ENCODE measurements around the gene GZMA. TPM values are rescaled to one million over a fixed set of nuclear protein-coding genes. Genes with fewer than 3 reads are reported as not detected.

Gene GZMA
- total RNA-seq, 4 donors from 2014 or later: not detected

DNA sequence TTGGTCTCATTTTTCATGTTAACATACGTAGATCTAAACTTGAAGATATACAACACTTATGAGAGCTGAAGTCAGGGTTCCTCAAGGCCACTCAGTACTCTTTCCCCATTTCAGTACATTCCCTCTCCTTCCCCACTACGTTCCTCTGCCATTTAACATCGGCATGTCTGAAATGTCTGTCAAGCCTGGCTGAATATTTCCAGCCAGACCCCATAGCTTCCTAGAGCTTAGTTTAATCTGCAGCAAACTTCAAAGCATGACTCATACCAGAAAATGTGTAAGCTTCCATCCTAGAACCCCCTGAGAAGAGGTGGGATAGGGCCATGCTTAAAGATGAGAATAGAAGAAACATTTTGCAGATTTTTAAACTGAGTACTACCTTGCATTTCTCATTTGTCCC lies 6.2 kb downstream of the GZMA start:
- no peaks in the 10 kb centered on the region for H3K27me3 ChIP-seq
- H3K27ac ChIP-seq: no peak overlapping the region
- H3K4me1 ChIP-seq: no peaks in the 10 kb centered on the region
- TF ChIP-seq, protein P1, sequence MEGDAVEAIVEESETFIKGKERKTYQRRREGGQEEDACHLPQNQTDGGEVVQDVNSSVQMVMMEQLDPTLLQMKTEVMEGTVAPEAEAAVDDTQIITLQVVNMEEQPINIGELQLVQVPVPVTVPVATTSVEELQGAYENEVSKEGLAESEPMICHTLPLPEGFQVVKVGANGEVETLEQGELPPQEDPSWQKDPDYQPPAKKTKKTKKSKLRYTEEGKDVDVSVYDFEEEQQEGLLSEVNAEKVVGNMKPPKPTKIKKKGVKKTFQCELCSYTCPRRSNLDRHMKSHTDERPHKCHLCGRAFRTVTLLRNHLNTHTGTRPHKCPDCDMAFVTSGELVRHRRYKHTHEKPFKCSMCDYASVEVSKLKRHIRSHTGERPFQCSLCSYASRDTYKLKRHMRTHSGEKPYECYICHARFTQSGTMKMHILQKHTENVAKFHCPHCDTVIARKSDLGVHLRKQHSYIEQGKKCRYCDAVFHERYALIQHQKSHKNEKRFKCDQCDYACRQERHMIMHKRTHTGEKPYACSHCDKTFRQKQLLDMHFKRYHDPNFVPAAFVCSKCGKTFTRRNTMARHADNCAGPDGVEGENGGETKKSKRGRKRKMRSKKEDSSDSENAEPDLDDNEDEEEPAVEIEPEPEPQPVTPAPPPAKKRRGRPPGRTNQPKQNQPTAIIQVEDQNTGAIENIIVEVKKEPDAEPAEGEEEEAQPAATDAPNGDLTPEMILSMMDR (IDR thresholded peaks at IDR 0.05 in 4 of 5, conservative IDR thresholded peaks at IDR 0.05 in 1 of 5): no peak
- no peak for TF ChIP-seq POLR2A (IDR thresholded peaks at IDR 0.05)
- intact Hi-C loops (cut with DNase I; ENCODE audit: low total_unique reads): no loop called here
- ATAC-seq (no peak), DNase-seq (no peak)
- in situ Hi-C loops (cut with MboI; ENCODE audit: low sequenced_read_pairs in 4 of 4): no loop called here
- H3K4me3 ChIP-seq: no peak overlapping the region
- H3K9me3 ChIP-seq: no peaks in the 10 kb centered on the region
- H3K36me3 ChIP-seq: no peaks in the 10 kb centered on the region

GRCh38 chr5:55110217-55110616 lies 7.8 kb downstream of the GZMA start:
- H3K27ac ChIP-seq: no peak overlapping the region
- H3K4me3 ChIP-seq: no peak overlapping the region
- TF ChIP-seq, protein P1 (IDR thresholded peaks at IDR 0.05 in 4 of 5, conservative IDR thresholded peaks at IDR 0.05 in 1 of 5): no peak
- TF ChIP-seq POLR2A (IDR thresholded peaks at IDR 0.05): no peak
- H3K27me3 ChIP-seq: no peaks in the 10 kb centered on the region
- in situ Hi-C loops (cut with MboI; ENCODE audit: low sequenced_read_pairs in 4 of 4): no loop called here
- no peaks in the 10 kb centered on the region for H3K36me3 ChIP-seq
- H3K4me1 ChIP-seq: no peaks in the 10 kb centered on the region
- H3K9me3 ChIP-seq: no peaks in the 10 kb centered on the region
- intact Hi-C loops (cut with DNase I; ENCODE audit: low total_unique reads): no loop called here
- ATAC-seq (no peak), DNase-seq (no peak)

DNA sequence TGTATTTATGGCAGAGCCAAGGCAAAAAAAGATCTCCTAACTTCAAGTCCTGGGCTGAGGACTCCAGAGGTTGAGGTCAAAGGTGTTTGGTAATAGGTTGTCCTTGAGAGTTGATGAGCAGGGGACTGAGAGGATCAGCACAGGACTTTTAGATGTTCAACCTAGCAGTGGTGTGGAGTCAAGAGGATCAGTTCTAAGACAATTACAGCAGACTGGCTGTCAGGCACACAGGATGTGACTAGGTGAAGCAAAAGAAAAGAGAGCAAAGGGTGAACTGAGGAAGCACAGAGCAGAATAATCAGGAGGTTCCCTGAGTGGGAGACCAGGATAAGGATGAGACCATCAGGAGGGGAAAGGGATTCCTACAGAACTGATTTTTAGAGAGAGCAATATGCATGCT lies 10.9 kb downstream of the GZMA start:
- no peak for ATAC-seq

DNA sequence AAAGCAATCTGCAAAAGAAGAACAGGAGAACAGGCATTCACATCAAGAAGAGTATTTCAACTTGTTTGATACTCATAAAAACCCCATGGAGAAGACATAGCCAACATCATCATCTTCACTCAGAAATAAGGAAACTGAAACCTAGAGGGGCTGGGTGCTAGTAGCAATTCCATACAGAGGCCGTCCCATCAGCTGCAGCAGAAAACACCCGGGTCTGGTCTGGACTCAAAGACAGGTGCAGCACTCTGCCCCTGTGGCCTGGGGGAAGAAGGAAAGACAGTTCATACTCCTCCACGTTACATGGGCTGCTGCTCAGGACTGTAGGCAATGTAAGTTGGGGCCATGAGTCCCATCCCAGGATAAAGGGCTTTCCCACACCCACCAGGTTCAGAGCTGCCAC lies 11.6 kb downstream of the GZMA start:
- no peak for ATAC-seq
- Histone ChIP-seq H3K27me3 (no peaks in the 10 kb centered on the region), H3K4me1 (no peaks in the 10 kb centered on the region), H3K9me3 (no peaks in the 10 kb centered on the region), H3K36me3 (no peaks in the 10 kb centered on the region), H3K27ac (no peak overlapping the region), H3K4me3 (no peak overlapping the region)
- DNase-seq: no peak
- intact Hi-C loops (cut with DNase I; ENCODE audit: low total_unique reads): no loop called here
- in situ Hi-C loops (cut with MboI; ENCODE audit: low sequenced_read_pairs in 4 of 4): no loop called here
- TF ChIP-seq, protein P1 (IDR thresholded peaks at IDR 0.05 in 4 of 5, conservative IDR thresholded peaks at IDR 0.05 in 1 of 5): no peak
- no peak for TF ChIP-seq POLR2A (IDR thresholded peaks at IDR 0.05)

More for the DNA sequence above, 10.9 kb downstream of the GZMA start:
- Histone ChIP-seq H3K27me3 (no peaks in the 10 kb centered on the region), H3K36me3 (no peaks in the 10 kb centered on the region), H3K9me3 (no peaks in the 10 kb centered on the region), H3K4me1 (no peaks in the 10 kb centered on the region), H3K27ac (no peak overlapping the region), H3K4me3 (no peak overlapping the region)
- intact Hi-C loops (cut with DNase I; ENCODE audit: low total_unique reads) (no loop called here), in situ Hi-C loops (cut with MboI; ENCODE audit: low sequenced_read_pairs in 4 of 4) (no loop called here)
- DNase-seq: no peak
- TF ChIP-seq, protein P1 (IDR thresholded peaks at IDR 0.05 in 4 of 5, conservative IDR thresholded peaks at IDR 0.05 in 1 of 5): no peak
- no peak for TF ChIP-seq POLR2A (IDR thresholded peaks at IDR 0.05)

- Histone ChIP-seq H3K27me3 (no peaks in the 10 kb centered on the region), H3K4me3 (no peak overlapping the region), H3K4me1 (no peaks in the 10 kb centered on the region), H3K27ac (no peak overlapping the region), H3K36me3 (no peaks in the 10 kb centered on the region), H3K9me3 (no peaks in the 10 kb centered on the region)
- intact Hi-C loops (cut with DNase I; ENCODE audit: low total_unique reads): no loop called here
- in situ Hi-C loops (cut with MboI; ENCODE audit: low sequenced_read_pairs in 4 of 4): no loop called here
- DNase-seq (no peak), ATAC-seq (no peak)
- TF ChIP-seq, protein P1 (IDR thresholded peaks at IDR 0.05 in 4 of 5, conservative IDR thresholded peaks at IDR 0.05 in 1 of 5): no peak
- no peak for TF ChIP-seq POLR2A (IDR thresholded peaks at IDR 0.05)
These were observed 20.9 kb downstream of the GZMA start for GRCh38 chr5:55123365-55123764.
